ENCODE measurements around the gene HGS. TPM values are rescaled to one million over a fixed set of nuclear protein-coding genes. Genes with fewer than 3 reads are reported as not detected.

Gene HGS
- total RNA-seq, 2 experiments from 2014 or later = 118 to 127 TPM

DNA sequence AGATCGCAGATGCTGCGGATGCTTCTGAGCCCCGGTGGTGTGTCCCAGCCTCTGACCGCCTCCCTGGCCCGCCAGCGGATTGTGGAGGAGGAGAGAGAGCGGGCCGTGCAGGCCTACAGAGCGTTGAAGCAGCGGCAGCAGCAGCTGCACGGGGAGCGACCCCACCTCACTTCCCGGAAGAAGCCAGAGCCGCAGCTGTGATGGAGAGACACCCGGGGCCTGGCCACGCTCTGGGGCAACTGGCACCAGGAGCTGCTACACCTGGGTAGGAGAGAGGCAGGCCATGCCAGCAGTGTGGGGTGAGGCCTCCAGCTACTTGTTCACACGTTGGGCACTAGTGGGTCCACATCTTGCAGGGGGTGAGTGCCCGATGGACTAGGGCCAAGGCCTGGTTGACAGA is 11.3 kb upstream of the HGS start:
- ChIA-PET POLR2A (interaction anchor here (1.5 kb wide), 1 partner anchor 11 kb away, joined by 4 read pairs; the partner anchor contains the start of genes ARL16 and HGS), CTCF (no interaction called here)
- ATAC-seq (ENCODE audit: poor library complexity) (no peak), DNase-seq (no peak)
- H3K27ac ChIP-seq (ENCODE audit: low read depth in 1 of 2, low read length in 2 of 2) = no peak overlapping the region
- Mint-ChIP-seq H3K9me3 (no peaks in the 10 kb centered on the region), H3K4me1 (ENCODE audit: low read depth) (peaks cover 16% of the 10 kb centered on the region), H3K27ac (no peak overlapping the region), H3K36me3 (ENCODE audit: low read depth) (peaks cover 46% of the 10 kb centered on the region), H3K4me3 (no peak overlapping the region), H3K27me3 (no peaks in the 10 kb centered on the region)
- intact Hi-C loops (cut with DNase I, micrococcal nuclease) = no loop called here
- TF ChIP-seq, protein P1, sequence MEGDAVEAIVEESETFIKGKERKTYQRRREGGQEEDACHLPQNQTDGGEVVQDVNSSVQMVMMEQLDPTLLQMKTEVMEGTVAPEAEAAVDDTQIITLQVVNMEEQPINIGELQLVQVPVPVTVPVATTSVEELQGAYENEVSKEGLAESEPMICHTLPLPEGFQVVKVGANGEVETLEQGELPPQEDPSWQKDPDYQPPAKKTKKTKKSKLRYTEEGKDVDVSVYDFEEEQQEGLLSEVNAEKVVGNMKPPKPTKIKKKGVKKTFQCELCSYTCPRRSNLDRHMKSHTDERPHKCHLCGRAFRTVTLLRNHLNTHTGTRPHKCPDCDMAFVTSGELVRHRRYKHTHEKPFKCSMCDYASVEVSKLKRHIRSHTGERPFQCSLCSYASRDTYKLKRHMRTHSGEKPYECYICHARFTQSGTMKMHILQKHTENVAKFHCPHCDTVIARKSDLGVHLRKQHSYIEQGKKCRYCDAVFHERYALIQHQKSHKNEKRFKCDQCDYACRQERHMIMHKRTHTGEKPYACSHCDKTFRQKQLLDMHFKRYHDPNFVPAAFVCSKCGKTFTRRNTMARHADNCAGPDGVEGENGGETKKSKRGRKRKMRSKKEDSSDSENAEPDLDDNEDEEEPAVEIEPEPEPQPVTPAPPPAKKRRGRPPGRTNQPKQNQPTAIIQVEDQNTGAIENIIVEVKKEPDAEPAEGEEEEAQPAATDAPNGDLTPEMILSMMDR (IDR thresholded peaks at IDR 0.05) = no peak
- H3K4me1 ChIP-seq (ENCODE audit: insufficient read depth, low read length) = peaks cover 15% of the 10 kb centered on the region
- H3K9me3 ChIP-seq (ENCODE audit: control insufficient read depth in 1 of 2, insufficient read depth in 1 of 2, low read length in 2 of 2) = no peaks in the 10 kb centered on the region
- H3K4me3 ChIP-seq (ENCODE audit: low read length) = no peak overlapping the region
- peaks cover 53% of the 10 kb centered on the region for H3K36me3 ChIP-seq (ENCODE audit: insufficient read depth, low read length)
- H3K27me3 ChIP-seq (ENCODE audit: control insufficient read depth in 1 of 2, insufficient read depth in 2 of 2, low read length in 2 of 2) = no peaks in the 10 kb centered on the region

DNA sequence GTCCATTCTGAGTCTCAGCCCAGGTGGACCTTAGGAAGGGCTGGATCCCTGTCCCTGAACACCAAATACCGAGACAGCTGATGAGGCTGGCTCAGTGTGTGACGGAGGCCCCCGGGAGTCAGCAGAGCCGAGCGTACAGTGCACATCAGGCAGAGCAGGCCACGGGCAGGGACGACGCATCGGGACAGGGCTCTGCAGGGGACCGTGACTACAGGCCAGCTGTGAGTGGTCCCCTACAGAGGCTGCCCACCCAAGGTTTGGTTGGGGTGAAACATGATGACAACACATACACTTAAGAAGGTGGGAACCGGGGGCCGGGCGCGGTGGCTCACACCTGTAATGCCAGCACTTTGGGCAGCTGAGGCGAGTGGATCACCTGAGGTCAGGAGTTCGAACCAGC is 10.9 kb upstream of the HGS start:
- H3K27me3 ChIP-seq (ENCODE audit: control insufficient read depth in 1 of 2, insufficient read depth in 2 of 2, low read length in 2 of 2) = no peaks in the 10 kb centered on the region
- POLR2A ChIA-PET = interaction anchor here (1.5 kb wide), 1 partner anchor 11 kb away, joined by 4 read pairs; the partner anchor contains the start of genes ARL16 and HGS

DNA sequence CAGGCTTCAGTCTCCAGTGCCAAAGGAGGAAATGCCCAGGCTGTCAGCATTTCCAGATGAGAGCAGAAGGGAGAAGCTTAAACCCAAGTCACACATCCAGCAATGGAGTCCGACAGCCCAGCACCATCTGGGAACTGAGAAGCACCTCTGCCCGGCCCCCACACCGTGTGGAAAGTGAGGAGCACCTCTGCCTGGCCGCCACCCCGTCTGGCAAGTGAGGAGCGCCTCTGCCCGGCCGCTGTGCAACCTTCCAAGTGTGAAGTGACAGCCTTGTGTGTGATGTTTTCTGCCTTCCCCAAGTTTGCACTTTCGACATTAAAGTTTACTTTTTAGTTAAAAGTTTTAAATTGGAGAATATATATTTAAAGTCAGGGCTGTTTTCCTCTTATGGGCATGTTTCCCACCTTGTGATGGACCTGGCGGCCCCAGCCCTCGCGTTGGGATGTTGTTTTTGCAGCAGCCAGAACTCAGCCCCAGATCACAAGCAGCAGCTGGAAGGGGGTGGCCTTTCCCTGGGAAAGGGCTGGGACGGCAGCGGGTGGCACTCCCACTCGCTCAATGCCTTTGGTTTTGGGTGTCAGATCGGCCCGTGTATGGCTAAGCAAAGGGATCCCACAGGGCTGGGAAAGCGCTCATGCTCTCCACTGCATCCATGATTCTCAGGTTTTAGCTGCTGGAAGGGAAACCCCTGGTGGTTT is 10.1 kb upstream of the HGS start:
- H3K27me3 Mint-ChIP-seq = no peaks in the 10 kb centered on the region
- CTCF ChIA-PET = no interaction called here

More for the DNA sequence above, 10.9 kb upstream of the HGS start:
- H3K4me3 Mint-ChIP-seq = no peak overlapping the region
- peaks cover 42% of the 10 kb centered on the region for H3K36me3 Mint-ChIP-seq (ENCODE audit: low read depth)
- H3K27ac Mint-ChIP-seq = no peak overlapping the region
- intact Hi-C loops (cut with DNase I, micrococcal nuclease) = no loop called here
- Histone ChIP-seq H3K27ac (ENCODE audit: low read depth in 1 of 2, low read length in 2 of 2) (no peak overlapping the region), H3K4me3 (ENCODE audit: low read length) (no peak overlapping the region), H3K36me3 (ENCODE audit: insufficient read depth, low read length) (peaks cover 51% of the 10 kb centered on the region), H3K9me3 (ENCODE audit: control insufficient read depth in 1 of 2, insufficient read depth in 1 of 2, low read length in 2 of 2) (no peaks in the 10 kb centered on the region), H3K4me1 (ENCODE audit: insufficient read depth, low read length) (peaks cover 10% of the 10 kb centered on the region)
- CTCF ChIA-PET = no interaction called here
- peaks cover 12% of the 10 kb centered on the region for H3K4me1 Mint-ChIP-seq (ENCODE audit: low read depth)
- DNase-seq (no peak), ATAC-seq (ENCODE audit: poor library complexity) (no peak)
- TF ChIP-seq, protein P1 (IDR thresholded peaks at IDR 0.05) = no peak
- H3K9me3 Mint-ChIP-seq = no peaks in the 10 kb centered on the region
- H3K27me3 Mint-ChIP-seq = no peaks in the 10 kb centered on the region

More for the DNA sequence above, 10.1 kb upstream of the HGS start:
- H3K27ac ChIP-seq (ENCODE audit: low read depth in 1 of 2, low read length in 2 of 2) = no peak overlapping the region
- no peaks in the 10 kb centered on the region for H3K27me3 ChIP-seq (ENCODE audit: control insufficient read depth in 1 of 2, insufficient read depth in 2 of 2, low read length in 2 of 2)
- H3K9me3 ChIP-seq (ENCODE audit: control insufficient read depth in 1 of 2, insufficient read depth in 1 of 2, low read length in 2 of 2) = no peaks in the 10 kb centered on the region
- Mint-ChIP-seq H3K27ac (no peak overlapping the region), H3K4me1 (ENCODE audit: low read depth) (peaks cover 6% of the 10 kb centered on the region), H3K9me3 (no peaks in the 10 kb centered on the region), H3K36me3 (ENCODE audit: low read depth) (peaks cover 35% of the 10 kb centered on the region), H3K4me3 (no peak overlapping the region)
- DNase-seq = no peak
- peaks cover 6% of the 10 kb centered on the region for H3K4me1 ChIP-seq (ENCODE audit: insufficient read depth, low read length)
- intact Hi-C loops (cut with DNase I, micrococcal nuclease) = no loop called here
- no peak overlapping the region for H3K4me3 ChIP-seq (ENCODE audit: low read length)
- no peak for ATAC-seq (ENCODE audit: poor library complexity)
- POLR2A ChIA-PET = interaction anchor here (1.5 to 1.7 kb wide), 2 partner anchors 10 kb away, joined by 4 read pairs; partner anchors contain the start of genes ARL16 and HGS
- peaks cover 51% of the 10 kb centered on the region for H3K36me3 ChIP-seq (ENCODE audit: insufficient read depth, low read length)
- TF ChIP-seq, protein P1 (IDR thresholded peaks at IDR 0.05) = no peak

All from CD4-positive, alpha-beta T cell (primary cell).